T-helper 9 cell (primary cell): ENCODE data around the gene L3MBTL2.

ENCODE experiments used
- DNase-seq: peaks from one replicate; pipeline ENCODE4 v3.0.0-alpha.2; 2020

Gene L3MBTL2

GRCh38 chr22:41215926-41216325, 10.8 kb downstream of the L3MBTL2 start:
- no peak for DNase-seq

GRCh38 chr22:41216984-41217383, 11.9 kb downstream of the L3MBTL2 start:
- DNase-seq: no peak

GRCh38 chr22:41217553-41218157, 12.5 kb downstream of the L3MBTL2 start:
- no peak for DNase-seq

- no peak for DNase-seq
Observed at GRCh38 chr22:41222846-41223507, 17.9 kb downstream of the L3MBTL2 start.

- DNase-seq: no peak
Observed at GRCh38 chr22:41223535-41223934, 18.4 kb downstream of the L3MBTL2 start.

GRCh38 chr22:41226723-41227655, 21.9 kb downstream of the L3MBTL2 start:
- DNase-seq: no peak

- DNase-seq: no peak
Observed at GRCh38 chr22:41229215-41229614, 24.1 kb downstream of the L3MBTL2 start.

GRCh38 chr22:41229730-41230400, 24.8 kb downstream of the L3MBTL2 start:
- no peak for DNase-seq

- DNase-seq: no peak
Observed at GRCh38 chr22:41230401-41230785, 25.3 kb downstream of the L3MBTL2 start.

- DNase-seq: no peak
Observed at GRCh38 chr22:41231369-41231768, 26.3 kb downstream of the L3MBTL2 start.

GRCh38 chr22:41234815-41235695, 29.9 kb downstream of the L3MBTL2 start:
- no peak for DNase-seq

- DNase-seq: no peak
Observed at GRCh38 chr22:41237036-41237706, 32.1 kb downstream of the L3MBTL2 start.

- DNase-seq: peak; percentile 69
Observed at GRCh38 chr22:41237707-41238569, 32.8 kb downstream of the L3MBTL2 start.

GRCh38 chr22:41238570-41239442, 33.7 kb downstream of the L3MBTL2 start:
- DNase-seq: no peak

GRCh38 chr22:41239443-41240128, 34.5 kb downstream of the L3MBTL2 start:
- DNase-seq: no peak

GRCh38 chr22:41240377-41241132, 35.4 kb downstream of the L3MBTL2 start, which contains the start of gene CHADL:
Gene CHADL, minus strand, starts transcription at chr22:41240931. Its CDS starts 50 bp downstream, at chr22:41240881.
- no peak for DNase-seq

GRCh38 chr22:41241133-41241676, 36.1 kb downstream of the L3MBTL2 start:
- DNase-seq: no peak
